K562 (cell line): ENCODE measurements around the gene STUB1. TPM values are rescaled to one million over a fixed set of nuclear protein-coding genes. Genes with fewer than 3 reads are reported as not detected.

ENCODE experiments used
- BCOR ChIP-seq: fragments of 450-650 bp; IDR thresholded peaks from 2 replicates; pipeline ENCODE4 v1.6.1; 2016
- FOXA3 ChIP-seq, 2 experiments: fragments of 450-650 bp in 1 of 2; sonication (generic) in 1 of 2; formaldehyde crosslinking; IDR thresholded peaks in 1 of 2; conservative IDR thresholded peaks in 1 of 2; 2 replicates each; pipeline versions ENCODE4 v1.4.0 to v1.8.0; 2020 to 2022; ENCODE audit warnings: mild to moderate bottlenecking in 2 of 2, missing genetic modification reagents in 1 of 2
- GATAD2B ChIP-seq: fragments of 450-650 bp; IDR thresholded peaks from 2 replicates; pipeline ENCODE4 v1.6.1; 2017; ENCODE audit warnings: mild to moderate bottlenecking, borderline replicate concordance
- MCM2 ChIP-seq: fragments of 450-650 bp; IDR thresholded peaks from 2 replicates; pipeline ENCODE4 v1.6.1; 2017; ENCODE audit warnings: low read depth, mild to moderate bottlenecking
- NR2C1 ChIP-seq, 2 experiments: fragments of 450-650 bp; IDR thresholded peaks; 2 replicates each; pipeline ENCODE4 v1.6.1; 2017; ENCODE audit warnings: mild to moderate bottlenecking in 2 of 2, antibody characterized with exemption in 1 of 2, inconsistent platforms in 1 of 2, missing compliant biosample characterization in 1 of 2, missing genetic modification characterization in 1 of 2
- NRF1 ChIP-seq, 2 experiments: fragments of 450-650 bp; IDR thresholded peaks in 1 of 2; conservative IDR thresholded peaks in 1 of 2; 2 replicates each; pipeline ENCODE4 v1.6.1; 2014; ENCODE audit warnings: mild to moderate bottlenecking in 2 of 2
- RBM34 ChIP-seq: fragments of 200-400 bp; formaldehyde crosslinking; IDR thresholded peaks from 2 replicates; pipeline ENCODE4 v1.6.1; 2018; ENCODE audit warnings: low read length, borderline replicate concordance; ENCODE audit not compliant: insufficient read depth
- SMARCC2 ChIP-seq: fragments of 450-650 bp; IDR thresholded peaks from 2 replicates; pipeline ENCODE4 v1.6.1; 2017; ENCODE audit warnings: antibody characterized with exemption, moderate library complexity, mild to moderate bottlenecking, low read depth
- STAT5B ChIP-seq: fragments of 250-450 bp; sonication (Bioruptor Pico); IDR thresholded peaks from 2 replicates; pipeline ENCODE4 v1.8.0; 2021; ENCODE audit warnings: mild to moderate bottlenecking, inconsistent platforms
- TRIM24 ChIP-seq, 2 experiments: fragments of 450-650 bp; IDR thresholded peaks; 2 replicates each; pipeline ENCODE4 v1.6.1; 2016
- U2AF2 ChIP-seq: fragments of 200-400 bp; formaldehyde crosslinking; optimal IDR thresholded peaks from 2 replicates; pipeline ENCODE3; 2017; ENCODE audit warnings: low read depth, mild to moderate bottlenecking, low read length
- ZNF644 ChIP-seq: fragments of 200-800 bp; sonication (Bioruptor generic); IDR thresholded peaks from 2 replicates; pipeline ENCODE4 v1.6.1; 2016; ENCODE audit warnings: low read depth, missing genetic modification characterization, missing compliant biosample characterization
- polyA plus RNA-seq, 8 experiments: library from polyadenylated mRNA; depleted of rRNA in 4 of 8; stranded (reverse) in 5 of 8; unstranded in 3 of 8; fragments of >200 nt; fragmentation: Nextera tagmentation in 2 of 8; fragmentation: Illumina TruSeq in 1 of 8; extraction: Ambion mirVana in 2 of 8; extraction: Trizol in 1 of 8; gene quantifications; 2 replicates each; pipeline versions ENCODE4 v1.2.1 to v1.2.3, GENCODE V29; 2011 to 2014; ENCODE audit warnings: inconsistent platforms in 1 of 8, missing spikeins in 1 of 8
- total RNA-seq, 7 experiments: library from RNA; depleted of rRNA in 6 of 7; stranded (reverse); fragments of >200 nt in 6 of 7; fragmentation: Illumina TruSeq in 2 of 7; extraction: Trizol in 2 of 7; gene quantifications; 2 replicates each; pipeline versions ENCODE4 v1.2.1 to v1.2.3, GENCODE V29; 2011 to 2021; ENCODE audit warnings: low replicate concordance in 1 of 7
- TF ChIP-seq, protein P1 (sequence below), 2 experiments: IDR thresholded peaks; 2 replicates each; pipeline ENCODE4 v1.6.1; 2012; ENCODE audit warnings: improper control_type of control experiment in 2 of 2, low read depth in 2 of 2, low read length in 2 of 2, borderline replicate concordance in 1 of 2
- TF ChIP-seq, protein P2 (sequence below): fragments of 250-450 bp; sonication (Bioruptor Pico); IDR thresholded peaks from 2 replicates; pipeline ENCODE4 v1.5.0; 2021; ENCODE audit warnings: mild to moderate bottlenecking, moderate library complexity
- TF ChIP-seq, protein P3 (sequence below): fragments of 250-450 bp; sonication (Bioruptor Pico); IDR thresholded peaks from 2 replicates; pipeline ENCODE4 v1.5.1; 2021; ENCODE audit warnings: mild to moderate bottlenecking
- TF ChIP-seq, protein P4 (sequence below): fragments of 250-450 bp; sonication (Bioruptor Pico); IDR thresholded peaks from 2 replicates; pipeline ENCODE4 v1.8.0; 2021; ENCODE audit warnings: mild to moderate bottlenecking, moderate library complexity
- TF ChIP-seq, protein P5 (sequence below): fragments of 450-650 bp; IDR thresholded peaks from 2 replicates; pipeline ENCODE4 v1.6.1; 2016; ENCODE audit warnings: antibody characterized with exemption

The STUB1 gene
- total and polyA plus RNA-seq, 9 of the 15 experiments (the other 6 are each of a cell fraction or from before 2014, with no cell fraction given) = 10.6 to 251 (median 152) TPM

DNA sequence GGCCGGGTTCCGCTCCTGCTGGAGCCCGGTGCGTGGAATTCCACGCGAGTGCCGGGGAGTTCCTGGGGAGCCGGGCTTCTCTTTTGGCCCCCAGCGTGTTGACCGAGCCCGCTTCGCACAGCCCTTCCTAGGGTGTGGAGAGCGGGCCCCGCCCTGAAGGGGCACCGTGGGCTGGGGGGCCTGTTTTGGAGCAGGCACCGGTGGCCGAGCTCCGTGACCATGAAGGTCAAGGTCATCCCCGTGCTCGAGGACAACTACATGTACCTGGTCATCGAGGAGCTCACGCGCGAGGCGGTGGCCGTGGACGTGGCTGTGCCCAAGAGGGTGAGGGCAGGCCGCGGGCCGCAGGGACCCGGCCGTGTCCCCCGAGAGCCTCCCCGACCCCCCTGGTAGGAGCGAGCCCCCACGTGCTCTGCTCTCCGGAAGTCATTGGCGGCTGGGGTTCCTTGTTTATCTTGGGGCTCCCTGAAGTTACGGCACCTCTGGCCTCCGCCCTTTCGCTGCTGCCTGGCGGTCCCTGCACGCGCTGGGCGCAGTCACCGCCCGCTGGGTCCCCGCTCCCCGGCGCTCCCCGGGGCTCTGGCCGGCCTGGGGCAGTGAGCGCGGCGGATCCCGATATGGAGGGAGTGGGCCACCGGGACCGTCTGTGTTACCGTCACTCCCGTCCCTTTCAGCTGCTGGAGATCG is 47.2 kb downstream of the STUB1 start (continued):
- TF ChIP-seq, protein P1, sequence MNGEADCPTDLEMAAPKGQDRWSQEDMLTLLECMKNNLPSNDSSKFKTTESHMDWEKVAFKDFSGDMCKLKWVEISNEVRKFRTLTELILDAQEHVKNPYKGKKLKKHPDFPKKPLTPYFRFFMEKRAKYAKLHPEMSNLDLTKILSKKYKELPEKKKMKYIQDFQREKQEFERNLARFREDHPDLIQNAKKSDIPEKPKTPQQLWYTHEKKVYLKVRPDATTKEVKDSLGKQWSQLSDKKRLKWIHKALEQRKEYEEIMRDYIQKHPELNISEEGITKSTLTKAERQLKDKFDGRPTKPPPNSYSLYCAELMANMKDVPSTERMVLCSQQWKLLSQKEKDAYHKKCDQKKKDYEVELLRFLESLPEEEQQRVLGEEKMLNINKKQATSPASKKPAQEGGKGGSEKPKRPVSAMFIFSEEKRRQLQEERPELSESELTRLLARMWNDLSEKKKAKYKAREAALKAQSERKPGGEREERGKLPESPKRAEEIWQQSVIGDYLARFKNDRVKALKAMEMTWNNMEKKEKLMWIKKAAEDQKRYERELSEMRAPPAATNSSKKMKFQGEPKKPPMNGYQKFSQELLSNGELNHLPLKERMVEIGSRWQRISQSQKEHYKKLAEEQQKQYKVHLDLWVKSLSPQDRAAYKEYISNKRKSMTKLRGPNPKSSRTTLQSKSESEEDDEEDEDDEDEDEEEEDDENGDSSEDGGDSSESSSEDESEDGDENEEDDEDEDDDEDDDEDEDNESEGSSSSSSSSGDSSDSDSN (IDR thresholded peaks at IDR 0.05; ENCODE audit: borderline replicate concordance in 1 of 2, low read depth in 2 of 2, low read length in 2 of 2) = 0 out of 4 replicates have a peak, but pooled peaks have one; percentile 11 to 16
- TF ChIP-seq NR2C1 (IDR thresholded peaks at IDR 0.05) = no peak
- 0 out of 2 replicates have a peak, but pooled peaks have one; percentile 6 for TF ChIP-seq NR2C1 (tag; IDR thresholded peaks at IDR 0.05)
- TF ChIP-seq, protein P2, sequence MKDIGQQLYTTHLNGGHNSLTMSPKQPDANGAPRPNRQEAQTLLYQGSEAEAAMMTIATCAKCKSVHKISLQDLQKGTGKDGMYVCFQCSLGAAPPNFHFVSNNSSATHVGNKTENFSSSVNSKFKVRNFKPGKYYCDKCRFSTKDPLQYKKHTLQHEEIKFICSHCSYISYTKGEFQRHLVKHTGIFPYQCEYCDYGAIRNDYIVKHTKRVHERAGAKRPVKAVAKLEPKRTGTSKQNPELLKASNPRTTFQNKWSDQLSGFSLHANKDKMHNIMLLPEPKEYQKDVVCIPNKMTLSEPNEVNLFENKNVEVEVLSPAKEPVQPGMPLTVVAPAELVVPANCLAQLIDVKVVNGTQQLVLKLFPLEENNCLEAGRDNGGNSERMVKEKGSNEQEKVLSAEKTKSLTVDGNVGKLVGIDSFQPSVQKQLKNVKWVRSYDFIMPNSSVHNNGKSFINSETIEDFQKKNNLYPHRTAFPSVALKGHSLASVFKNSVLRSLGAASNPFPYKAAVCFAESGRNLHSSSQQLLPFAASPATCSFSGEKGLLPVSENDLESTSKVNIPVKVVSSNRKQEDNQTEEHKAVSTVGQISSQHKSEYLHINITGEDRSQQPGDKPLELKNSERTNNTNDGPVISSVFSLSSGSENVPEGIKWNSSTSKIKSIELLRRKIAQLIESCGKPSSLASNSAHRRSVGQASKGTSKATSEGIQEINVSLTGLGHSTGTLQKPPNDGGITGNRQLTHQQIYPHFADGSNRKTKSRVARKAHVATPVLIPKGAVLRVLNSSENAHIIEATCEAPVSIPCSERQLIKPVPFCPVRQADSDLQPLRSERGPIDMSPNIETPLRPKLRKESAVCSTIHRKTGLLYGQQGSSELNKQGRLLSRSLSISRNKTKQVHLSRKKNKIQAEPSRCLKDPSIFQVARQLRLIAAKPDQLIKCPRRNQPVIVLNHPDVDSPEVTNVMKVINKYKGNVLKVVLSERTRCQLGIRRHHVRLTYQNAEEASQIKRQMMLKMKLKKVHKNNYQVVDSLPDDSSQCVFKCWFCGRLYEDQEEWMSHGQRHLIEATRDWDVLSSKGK (CRISPR knock-in tag) = no peak
- no peak for TF ChIP-seq RBM34
- no peak for TF ChIP-seq SMARCC2
- TF ChIP-seq BCOR = no peak
- TF ChIP-seq, protein P3, sequence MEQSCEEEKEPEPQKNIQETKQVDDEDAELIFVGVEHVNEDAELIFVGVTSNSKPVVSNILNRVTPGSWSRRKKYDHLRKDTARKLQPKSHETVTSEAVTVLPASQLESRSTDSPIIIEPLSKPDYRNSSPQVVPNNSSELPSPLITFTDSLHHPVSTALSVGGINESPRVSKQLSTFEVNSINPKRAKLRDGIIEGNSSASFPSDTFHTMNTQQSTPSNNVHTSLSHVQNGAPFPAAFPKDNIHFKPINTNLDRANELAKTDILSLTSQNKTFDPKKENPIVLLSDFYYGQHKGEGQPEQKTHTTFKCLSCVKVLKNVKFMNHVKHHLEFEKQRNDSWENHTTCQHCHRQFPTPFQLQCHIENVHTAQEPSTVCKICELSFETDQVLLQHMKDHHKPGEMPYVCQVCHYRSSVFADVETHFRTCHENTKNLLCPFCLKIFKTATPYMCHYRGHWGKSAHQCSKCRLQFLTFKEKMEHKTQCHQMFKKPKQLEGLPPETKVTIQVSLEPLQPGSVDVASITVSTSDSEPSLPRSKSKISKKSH = no peak
- no peak for TF ChIP-seq NRF1 (conservative IDR thresholded peaks at IDR 0.05 in 1 of 2, IDR thresholded peaks at IDR 0.05 in 1 of 2)
- peak in 1 of 2 experiments; percentile 74; a peak in 2 of 4 replicates for TF ChIP-seq FOXA3 (CRISPR knock-in tag; conservative IDR thresholded peaks at IDR 0.05 in 1 of 2, IDR thresholded peaks at IDR 0.05 in 1 of 2)
- TF ChIP-seq GATAD2B = peak; percentile 80
- no peak for TF ChIP-seq MCM2
- TF ChIP-seq, protein P4, sequence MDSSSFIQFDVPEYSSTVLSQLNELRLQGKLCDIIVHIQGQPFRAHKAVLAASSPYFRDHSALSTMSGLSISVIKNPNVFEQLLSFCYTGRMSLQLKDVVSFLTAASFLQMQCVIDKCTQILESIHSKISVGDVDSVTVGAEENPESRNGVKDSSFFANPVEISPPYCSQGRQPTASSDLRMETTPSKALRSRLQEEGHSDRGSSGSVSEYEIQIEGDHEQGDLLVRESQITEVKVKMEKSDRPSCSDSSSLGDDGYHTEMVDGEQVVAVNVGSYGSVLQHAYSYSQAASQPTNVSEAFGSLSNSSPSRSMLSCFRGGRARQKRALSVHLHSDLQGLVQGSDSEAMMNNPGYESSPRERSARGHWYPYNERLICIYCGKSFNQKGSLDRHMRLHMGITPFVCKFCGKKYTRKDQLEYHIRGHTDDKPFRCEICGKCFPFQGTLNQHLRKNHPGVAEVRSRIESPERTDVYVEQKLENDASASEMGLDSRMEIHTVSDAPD (CRISPR knock-in tag) = no peak
- no peak for TF ChIP-seq TRIM24 (IDR thresholded peaks at IDR 0.05)
- TF ChIP-seq, protein P5, sequence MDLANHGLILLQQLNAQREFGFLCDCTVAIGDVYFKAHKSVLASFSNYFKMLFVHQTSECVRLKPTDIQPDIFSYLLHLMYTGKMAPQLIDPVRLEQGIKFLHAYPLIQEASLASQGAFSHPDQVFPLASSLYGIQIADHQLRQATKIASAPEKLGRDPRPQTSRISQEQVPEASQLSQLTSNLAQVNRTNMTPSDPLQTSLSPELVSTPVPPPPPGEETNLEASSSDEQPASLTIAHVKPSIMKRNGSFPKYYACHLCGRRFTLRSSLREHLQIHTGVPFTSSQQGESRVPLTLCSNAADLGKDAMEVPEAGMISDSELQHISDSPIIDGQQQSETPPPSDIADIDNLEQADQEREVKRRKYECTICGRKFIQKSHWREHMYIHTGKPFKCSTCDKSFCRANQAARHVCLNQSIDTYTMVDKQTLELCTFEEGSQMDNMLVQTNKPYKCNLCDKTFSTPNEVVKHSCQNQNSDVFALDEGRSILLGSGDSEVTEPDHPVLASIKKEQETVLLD = peak; percentile 88
- TF ChIP-seq U2AF2 = no peak
- no peak for TF ChIP-seq ZNF644 (tag)
- TF ChIP-seq STAT5B (CRISPR knock-in tag) = no peak
